ENCODE data around the gene INTU.

Gene INTU

GRCh38 chr4:127759228-127759820, 126.6 kb downstream of the INTU start:
- DNase-seq = no peak

DNA sequence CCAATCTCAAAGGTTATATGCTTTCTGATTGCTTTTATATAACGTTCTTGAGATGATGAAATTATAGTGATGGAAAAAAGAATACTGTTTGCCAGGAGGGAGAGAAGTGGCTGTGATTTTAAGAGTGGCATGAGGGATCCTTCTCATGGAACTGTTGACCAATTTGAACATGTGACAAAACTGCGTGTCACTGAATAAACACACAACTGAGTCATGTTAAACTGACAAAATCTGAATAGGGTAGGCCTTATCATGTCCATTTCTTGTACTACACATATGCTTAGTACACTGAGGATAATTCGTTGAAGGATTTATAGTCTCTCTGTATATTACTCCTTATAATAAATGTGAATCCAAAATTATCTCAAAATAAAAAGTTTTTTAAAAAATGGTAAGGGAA, 127.1 kb downstream of the INTU start:
- no peak for DNase-seq

- DNase-seq = no peak
These were observed 138.9 kb downstream of the INTU start for GRCh38 chr4:127771535-127772275.

- no peak for DNase-seq
These were observed 140.3 kb downstream of the INTU start for GRCh38 chr4:127772769-127773671.

GRCh38 chr4:127775843-127776242, 143.1 kb downstream of the INTU start:
- no peak for DNase-seq
